Fibroblast of peridontal ligament (primary cell): ENCODE measurements around the gene CCDC50.
A peak's percentile ranks its signal among the peaks of the same experiment; 100 is the strongest.

Experiments
- DNase-seq: peaks from one replicate; pipeline ENCODE4 v3.0.0-alpha.2; 2010; ENCODE audit errors: extremely low read depth

Gene CCDC50

DNA sequence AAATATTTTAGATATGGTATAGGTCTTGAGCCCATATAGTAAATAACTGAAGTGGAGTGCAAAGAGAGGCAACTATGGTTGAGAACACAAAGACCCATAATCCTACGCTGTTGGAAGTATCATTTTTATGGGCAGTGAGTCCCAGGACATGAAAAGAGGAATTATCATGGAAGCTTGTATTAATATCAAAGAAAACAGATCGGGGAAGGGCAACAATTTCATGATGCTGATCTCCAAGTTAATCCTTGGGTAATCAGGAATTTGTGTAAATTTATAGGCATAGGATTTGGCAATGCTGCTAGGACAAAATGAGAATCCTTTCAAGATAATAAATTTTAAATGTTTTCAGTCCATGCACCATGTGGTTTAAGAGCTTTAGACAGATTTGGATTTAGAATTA, 91.6 kb downstream of the CCDC50 start:
- DNase-seq, result no peak

DNA sequence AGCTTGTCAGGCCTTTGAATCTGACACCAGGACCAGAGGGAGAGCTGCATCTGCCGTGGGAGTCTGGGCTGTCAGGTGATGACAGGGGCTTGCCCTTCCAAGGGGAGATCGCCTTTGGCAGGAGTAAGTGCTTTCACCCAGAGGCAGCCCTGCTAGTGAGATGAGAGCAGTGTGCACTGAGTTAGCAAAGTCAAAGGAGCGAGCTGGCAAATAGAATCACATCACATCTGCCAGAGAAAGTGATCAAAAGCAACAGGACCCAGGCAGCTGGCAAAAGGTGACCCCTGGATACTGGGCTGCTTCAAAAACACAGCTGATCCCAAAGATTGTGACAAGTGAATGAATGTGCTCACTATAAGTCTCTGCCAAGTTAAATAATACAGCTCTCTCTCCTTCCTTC, 95.7 kb downstream of the CCDC50 start:
- DNase-seq, result no peak

- DNase-seq, result peak; percentile 40
Observed at GRCh38 chr3:191425322-191425734, 96.1 kb downstream of the CCDC50 start.

DNA sequence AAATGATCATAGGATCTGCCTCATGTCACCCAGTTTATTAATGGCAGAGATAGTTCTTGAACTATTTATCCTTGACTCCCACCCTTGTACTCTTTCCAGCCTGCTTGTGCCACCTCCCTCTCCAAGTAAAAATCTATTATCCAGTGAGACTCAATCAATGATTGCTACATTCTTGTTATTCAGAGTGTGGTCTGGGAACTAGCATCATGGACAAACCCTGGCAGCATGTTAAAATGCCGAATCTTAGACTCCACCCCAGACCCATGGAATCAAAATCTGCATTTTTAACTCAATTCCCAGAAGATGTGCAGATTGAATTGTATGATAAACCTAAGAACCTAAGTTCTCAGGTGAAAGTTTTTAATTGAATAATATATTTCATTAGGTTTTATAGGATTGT, 97.1 kb downstream of the CCDC50 start:
- no peak for DNase-seq

DNA sequence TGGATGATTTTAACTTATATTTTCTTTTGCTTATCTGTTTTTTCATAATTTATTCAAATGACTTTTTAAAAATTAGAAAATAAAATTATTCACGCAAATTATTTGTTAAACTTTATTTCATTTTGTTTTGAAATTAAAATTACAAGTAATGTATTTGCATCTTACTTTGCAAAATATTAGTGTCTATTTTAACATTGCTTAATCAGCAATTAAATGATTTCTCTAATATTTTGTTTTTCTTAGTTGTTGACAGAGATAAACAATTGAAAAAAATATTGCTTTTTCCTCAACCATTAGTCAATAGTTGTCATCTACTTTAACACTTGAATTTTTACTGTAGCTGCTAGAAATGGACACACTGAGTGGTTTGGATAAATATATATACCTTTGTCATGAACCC, 99.0 kb downstream of the CCDC50 start:
- no peak for DNase-seq

GRCh38 chr3:191430103-191430502, 100.9 kb downstream of the CCDC50 start:
- peak; percentile 2 for DNase-seq

DNA sequence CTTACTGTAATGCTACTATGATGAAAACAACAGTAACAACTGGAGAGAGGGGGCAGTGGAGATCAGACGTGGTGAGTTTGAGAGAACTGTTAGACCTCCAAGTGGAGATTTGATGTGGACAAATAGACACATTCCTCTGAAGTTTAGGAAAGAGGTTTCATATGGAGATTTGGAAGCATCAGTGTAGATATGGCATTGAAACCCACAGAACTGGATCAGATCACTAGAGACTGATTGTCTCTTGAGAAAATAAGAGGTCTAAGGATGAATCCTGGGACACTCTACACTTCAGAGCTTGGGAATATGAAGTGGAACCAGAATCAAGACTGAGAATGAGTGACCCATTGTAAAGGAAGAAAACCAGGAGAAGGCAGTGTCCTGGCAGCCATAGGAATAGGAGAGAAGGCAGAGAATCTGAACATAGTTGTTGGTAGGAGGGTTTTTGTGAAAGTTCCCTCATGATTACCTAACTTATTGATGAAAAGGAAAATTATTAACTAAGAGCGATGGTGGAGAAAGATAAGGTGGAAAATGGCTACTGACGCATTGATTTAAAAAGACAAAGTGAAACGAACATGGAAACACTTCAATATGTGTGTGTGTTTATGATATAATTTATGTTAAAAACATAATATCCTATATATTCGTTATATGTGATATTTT, 102.1 kb downstream of the CCDC50 start:
- DNase-seq, result no peak

DNA sequence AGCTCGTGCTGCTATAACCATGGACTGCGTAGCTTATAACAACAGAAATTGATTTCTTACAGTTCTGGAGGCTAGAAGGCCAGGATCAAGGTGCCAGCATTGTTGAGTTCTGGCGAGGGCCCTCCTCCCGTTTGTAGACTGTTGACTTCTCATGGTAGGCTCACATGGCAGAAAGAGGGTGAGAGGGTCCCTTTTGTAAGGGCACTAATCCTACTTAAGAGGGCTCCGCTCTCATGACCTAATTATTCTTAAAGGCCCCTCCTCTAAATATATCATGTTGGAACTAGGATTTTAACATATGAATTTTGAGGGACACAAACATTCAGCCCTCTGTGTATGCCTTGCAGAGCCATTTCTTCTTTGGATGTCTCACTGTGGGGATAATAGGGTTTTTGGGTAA, 103.0 kb downstream of the CCDC50 start:
- DNase-seq, result no peak

DNA sequence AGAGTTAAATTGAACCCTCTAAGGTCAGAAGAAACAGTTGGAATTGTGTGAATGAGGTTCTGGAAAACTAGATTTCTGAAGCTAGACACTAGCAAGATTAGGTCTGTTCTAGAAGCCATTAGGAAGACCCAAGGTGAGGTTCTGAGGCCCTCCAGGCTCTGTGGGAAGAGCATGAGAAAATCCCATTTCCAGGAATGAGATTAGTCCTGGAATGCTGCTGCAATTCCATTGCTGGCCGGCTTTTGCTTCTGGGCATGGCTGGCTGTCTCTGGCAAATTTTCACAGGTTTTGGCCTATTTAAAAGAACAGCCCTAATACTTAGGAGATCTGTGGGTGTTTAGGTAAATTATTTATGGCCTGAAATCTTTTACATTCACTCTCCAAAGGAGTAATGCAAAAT, 104.8 kb downstream of the CCDC50 start:
- DNase-seq, result no peak

- DNase-seq, result no peak
Observed at GRCh38 chr3:191435981-191436380, 106.8 kb downstream of the CCDC50 start.

GRCh38 chr3:191438150-191438814, 109.1 kb downstream of the CCDC50 start:
- no peak for DNase-seq

DNA sequence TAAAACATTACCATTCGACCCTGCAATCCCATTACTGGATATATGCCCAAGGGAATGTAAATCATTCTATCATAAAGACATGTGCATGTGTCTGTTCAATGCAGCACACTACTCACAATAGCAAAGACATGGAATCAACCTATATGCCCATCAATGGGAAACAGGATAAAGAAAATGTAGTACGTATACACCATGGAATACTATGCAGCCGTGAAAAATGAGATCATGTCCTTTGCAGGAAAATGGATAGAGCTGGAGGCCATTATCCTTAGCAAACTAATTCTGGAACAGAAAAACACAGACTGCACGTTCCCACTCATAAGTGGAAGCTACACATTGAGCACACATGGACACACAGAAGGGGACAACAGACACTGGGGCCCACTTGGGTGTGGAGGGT, 111.3 kb downstream of the CCDC50 start:
- DNase-seq, result no peak

DNA sequence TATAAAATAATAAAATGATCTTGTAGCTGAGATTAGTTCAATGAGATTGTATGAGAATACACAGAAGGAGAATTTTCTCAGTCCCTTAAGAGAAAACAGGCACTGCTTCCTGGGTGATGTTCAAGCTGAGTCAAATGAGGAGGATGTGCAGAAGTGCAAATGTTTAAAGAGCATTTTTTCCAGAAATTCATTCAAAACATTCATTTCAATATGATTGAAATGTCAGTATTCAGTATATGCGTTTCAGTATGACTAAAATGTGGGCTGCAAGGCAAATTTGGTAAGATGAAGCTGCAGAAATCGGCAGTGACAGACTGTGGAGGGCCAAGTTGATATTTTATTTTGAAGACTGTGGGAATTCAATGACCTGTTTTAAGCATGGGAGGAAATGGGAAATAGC, 112.5 kb downstream of the CCDC50 start:
- no peak for DNase-seq

- DNase-seq, result no peak
Observed at GRCh38 chr3:191444569-191444968, 115.4 kb downstream of the CCDC50 start.
